H1 (cell line): ENCODE measurements around the gene NREP. TPM values are rescaled to one million over a fixed set of nuclear protein-coding genes. Genes with fewer than 3 reads are reported as not detected.

Source experiments
- ASH2L ChIP-seq: fragments of 200-600, 300-600 bp; sonication (generic); IDR thresholded peaks from one replicate; pipeline ENCODE4 v1.7.1; 2017; ENCODE audit warnings: low read length
- CTBP2 ChIP-seq: IDR thresholded peaks from 2 replicates; pipeline ENCODE4 v1.7.0; 2011; ENCODE audit warnings: borderline replicate concordance, mild to moderate bottlenecking, moderate library complexity, mixed read lengths, low read length; ENCODE audit not compliant: insufficient read depth, insufficient read length
- GABPA ChIP-seq: IDR thresholded peaks from 2 replicates; pipeline ENCODE4 v1.6.1; 2011; ENCODE audit warnings: mild to moderate bottlenecking, low read length, moderate library complexity, borderline replicate concordance; ENCODE audit not compliant: insufficient read depth
- HDAC2 ChIP-seq, 2 experiments: fragments of 300-600 bp in 1 of 2; sonication (generic) in 1 of 2; IDR thresholded peaks; 2 replicates each; pipeline ENCODE4 v1.6.1; 2011 to 2012; ENCODE audit warnings: low read depth in 2 of 2, low read length in 2 of 2, mild to moderate bottlenecking in 2 of 2, moderate library complexity in 2 of 2, borderline replicate concordance in 1 of 2, inconsistent platforms in 1 of 2
- JUND ChIP-seq: IDR thresholded peaks from 2 replicates; pipeline ENCODE4 v1.6.1; 2011; ENCODE audit warnings: mild to moderate bottlenecking, improper control_type of control experiment, low read length
- KDM1A ChIP-seq: fragments of 200-600, 300-600 bp; sonication (generic); IDR thresholded peaks from 2 replicates; pipeline ENCODE4 v1.7.1; 2016; ENCODE audit warnings: mild to moderate bottlenecking, low read length, borderline replicate concordance
- KDM5A ChIP-seq: fragments of 200-600 bp; IDR thresholded peaks from 2 replicates; pipeline ENCODE4 v1.7.1; 2012; ENCODE audit warnings: mild to moderate bottlenecking, low read length, inconsistent platforms, mixed read lengths
- MAFK ChIP-seq: IDR thresholded peaks from 2 replicates; pipeline ENCODE4 v1.6.1; 2012; ENCODE audit warnings: low read depth, mild to moderate bottlenecking, improper control_type of control experiment, low read length
- NANOG ChIP-seq: IDR thresholded peaks from 2 replicates; pipeline ENCODE4 v1.6.1; 2011; ENCODE audit warnings: low read length, low read depth, mild to moderate bottlenecking, inconsistent platforms; ENCODE audit not compliant: insufficient read depth, poor library complexity, severe bottlenecking
- PHF8 ChIP-seq: fragments of 200-600 bp; sonication (generic); conservative IDR thresholded peaks from 2 replicates; pipeline ENCODE4 v1.7.1; 2012; ENCODE audit warnings: low read depth, mild to moderate bottlenecking, inconsistent platforms, low read length, moderate library complexity
- POLR2A ChIP-seq, 2 experiments: IDR thresholded peaks; 1 replicate in 1 of 2; 2 replicates in 1 of 2; pipeline ENCODE4 v1.6.1; 2011; ENCODE audit warnings: low read depth in 2 of 2, low read length in 2 of 2, mild to moderate bottlenecking in 2 of 2; ENCODE audit errors: control extremely low read depth in 1 of 2
- POLR2AphosphoS5 ChIP-seq: IDR thresholded peaks from 2 replicates; pipeline ENCODE4 v1.6.1; 2011; ENCODE audit warnings: low read depth, low read length
- RAD21 ChIP-seq, 2 experiments: IDR thresholded peaks in 1 of 2; conservative IDR thresholded peaks in 1 of 2; 2 replicates each; pipeline ENCODE4 v1.6.1; 2011; ENCODE audit warnings: low read depth in 2 of 2, low read length in 2 of 2, improper control_type of control experiment in 1 of 2, inconsistent platforms in 1 of 2, mild to moderate bottlenecking in 1 of 2, moderate library complexity in 1 of 2
- SIN3A ChIP-seq, 2 experiments: IDR thresholded peaks in 1 of 2; conservative IDR thresholded peaks in 1 of 2; 2 replicates each; pipeline ENCODE4 v1.6.1; 2011 to 2012; ENCODE audit warnings: low read length in 2 of 2, improper control_type of control experiment in 1 of 2, low read depth in 1 of 2, mild to moderate bottlenecking in 1 of 2
- SIRT6 ChIP-seq: IDR thresholded peaks from one replicate; pipeline ENCODE4 v1.7.1; 2012; ENCODE audit warnings: low read length, inconsistent platforms
- TAF1 ChIP-seq: IDR thresholded peaks from 2 replicates; pipeline ENCODE4 v1.6.1; 2011; ENCODE audit warnings: mild to moderate bottlenecking, low read depth, low read length
- TAF7 ChIP-seq: optimal IDR thresholded peaks from 2 replicates; pipeline ENCODE3; 2011; ENCODE audit warnings: low read depth, mild to moderate bottlenecking, inconsistent platforms, low read length, moderate library complexity, borderline replicate concordance
- TBP ChIP-seq: IDR thresholded peaks from 2 replicates; pipeline ENCODE4 v1.6.1; 2011; ENCODE audit warnings: low read depth, low read length, improper control_type of control experiment
- polyA plus RNA-seq, 7 experiments: library from polyadenylated mRNA; depleted of rRNA in 3 of 7; stranded (reverse) in 5 of 7; unstranded in 2 of 7; fragments of >200 nt in 5 of 7; fragments of 200-250 nt in 2 of 7; gene quantifications; 1 replicate in 5 of 7; 2 replicates in 1 of 7; 4 replicates in 1 of 7; pipeline versions ENCODE4 v1.2.1 to v1.2.3, GENCODE V29; 2011 to 2013; ENCODE audit warnings: missing spikeins in 2 of 7, mixed read lengths in 2 of 7
- total RNA-seq: library from RNA; stranded (reverse); fragmentation: NEBNext Ultra II Directional; extraction: Animal tissue kit (Norgen Biotek cat#: 25700); gene quantifications from 2 replicates; pipeline ENCODE4 v1.2.1, GENCODE V29; 2021
- TF ChIP-seq, protein P1 (sequence below): IDR thresholded peaks from 2 replicates; pipeline ENCODE4 v1.6.1; 2012; ENCODE audit warnings: inconsistent platforms
- TF ChIP-seq, protein P2 (sequence below): IDR thresholded peaks from 2 replicates; pipeline ENCODE4 v1.6.1; 2012; ENCODE audit warnings: inconsistent platforms

The NREP gene
- total and polyA plus RNA-seq, 2 of the 8 experiments (the other 6 are each of a cell fraction or from before 2014, with no cell fraction given): 254 to 301 TPM

DNA sequence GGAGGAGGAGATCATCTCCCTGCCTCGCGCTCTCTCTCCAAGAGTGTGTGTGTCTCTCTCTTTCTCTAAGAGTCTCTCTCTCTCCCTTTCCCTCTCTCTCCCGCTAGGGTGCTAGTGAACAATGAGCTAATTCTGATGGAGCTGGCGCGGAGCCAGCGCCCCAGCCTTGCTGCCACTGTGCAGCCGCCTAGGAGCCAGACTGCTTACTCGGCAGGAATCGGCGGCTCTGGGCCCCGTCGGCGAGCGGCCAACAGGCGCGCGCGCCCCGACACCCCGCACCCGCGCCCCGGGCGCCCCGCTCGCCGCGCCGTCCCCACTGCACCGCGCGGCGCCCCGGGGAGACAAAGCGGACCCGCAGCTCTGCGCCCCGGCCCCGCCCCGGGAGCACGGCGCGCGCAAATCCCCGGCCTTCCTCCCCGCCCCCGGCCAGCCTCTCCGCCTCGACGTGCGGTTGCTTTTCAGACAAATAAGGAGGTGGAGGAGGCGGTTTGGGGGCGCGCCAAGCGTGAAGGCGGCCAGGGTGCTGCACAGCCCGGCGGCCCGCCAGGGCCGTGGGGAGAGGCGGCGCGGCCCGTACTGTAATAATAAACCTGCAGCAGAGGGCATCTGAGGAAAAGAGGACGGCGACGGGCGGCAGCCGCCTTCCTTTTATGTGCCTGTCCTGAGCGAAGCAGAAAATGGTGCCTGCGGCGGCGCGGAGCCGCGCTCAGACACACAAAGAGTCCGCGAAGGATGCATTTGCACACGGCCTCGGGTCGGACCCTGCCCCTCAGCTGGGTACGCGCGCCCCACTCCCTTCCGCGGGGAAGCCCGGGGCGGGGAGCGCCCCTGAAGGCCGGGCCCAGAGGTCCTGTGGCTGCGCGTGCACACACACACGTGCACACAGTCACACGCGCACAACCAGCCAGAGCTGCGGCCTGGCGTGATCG lies 625 bp upstream of the NREP start (continued):
- TF ChIP-seq POLR2A (IDR thresholded peaks at IDR 0.05; ENCODE audit: control extremely low read depth in 1 of 2, low read depth in 2 of 2, low read length in 2 of 2): peak; percentile 91 to 95
- no peak for TF ChIP-seq NANOG
- no peak for TF ChIP-seq CTBP2
- peak; percentile 92 for TF ChIP-seq TAF1
- no peak for TF ChIP-seq KDM5A
- TF ChIP-seq MAFK: peak; percentile 46; the same call in 1 of the 2 replicates
- no peak for TF ChIP-seq SIRT6
- TF ChIP-seq PHF8: peak; percentile 86
- peak; percentile 86 for TF ChIP-seq TBP
- peak; percentile 97 for TF ChIP-seq POLR2AphosphoS5
- 0 out of 4 replicates have a peak, but pooled peaks have one; percentile 42 to 46 for TF ChIP-seq HDAC2 (IDR thresholded peaks at IDR 0.05; ENCODE audit: borderline replicate concordance in 1 of 2, low read depth in 2 of 2, low read length in 2 of 2)
- TF ChIP-seq ASH2L: peak; percentile 95
- TF ChIP-seq JUND: peak; percentile 58
- TF ChIP-seq, protein P1, sequence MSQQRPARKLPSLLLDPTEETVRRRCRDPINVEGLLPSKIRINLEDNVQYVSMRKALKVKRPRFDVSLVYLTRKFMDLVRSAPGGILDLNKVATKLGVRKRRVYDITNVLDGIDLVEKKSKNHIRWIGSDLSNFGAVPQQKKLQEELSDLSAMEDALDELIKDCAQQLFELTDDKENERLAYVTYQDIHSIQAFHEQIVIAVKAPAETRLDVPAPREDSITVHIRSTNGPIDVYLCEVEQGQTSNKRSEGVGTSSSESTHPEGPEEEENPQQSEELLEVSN: peak; percentile 43; the same call in 1 of the 2 replicates
- TF ChIP-seq SIN3A (conservative IDR thresholded peaks at IDR 0.05 in 1 of 2, IDR thresholded peaks at IDR 0.05 in 1 of 2; ENCODE audit: low read depth in 1 of 2, low read length in 2 of 2): peak in 1 of 2 experiments; percentile 68; a peak in 2 of 4 replicates
- TF ChIP-seq, protein P2, sequence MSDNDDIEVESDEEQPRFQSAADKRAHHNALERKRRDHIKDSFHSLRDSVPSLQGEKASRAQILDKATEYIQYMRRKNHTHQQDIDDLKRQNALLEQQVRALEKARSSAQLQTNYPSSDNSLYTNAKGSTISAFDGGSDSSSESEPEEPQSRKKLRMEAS: peak; percentile 92
- 0 out of 2 replicates have a peak, but pooled peaks have one; percentile 31 for TF ChIP-seq GABPA
- peak; percentile 42; the same call in 1 of the 2 replicates for TF ChIP-seq KDM1A
- TF ChIP-seq RAD21 (IDR thresholded peaks at IDR 0.05 in 1 of 2, conservative IDR thresholded peaks at IDR 0.05 in 1 of 2; ENCODE audit: low read depth in 2 of 2, low read length in 2 of 2): peak; percentile 1 to 15; a peak in 1 of 4 replicates
- peak; percentile 5 for TF ChIP-seq TAF7
